DOHH2 (cell line): Measurements from ENCODE around the gene NEK4.

ENCODE experiments used
- CTCF ChIP-seq: fragments of 200-600 bp; sonication (generic); IDR thresholded peaks from one replicate; pipeline ENCODE4 v1.5.1; 2014; ENCODE audit warnings: antibody characterized with exemption, mild to moderate bottlenecking, low read depth, low read length; ENCODE audit not compliant: poor library complexity, severe bottlenecking
- EZH2phosphoT487 ChIP-seq: fragments of 200-600 bp; sonication (generic); IDR thresholded peaks from 2 replicates; pipeline ENCODE4 v1.6.1; 2017; ENCODE audit warnings: borderline replicate concordance, mild to moderate bottlenecking, antibody characterized with exemption, low read length, moderate library complexity, mixed read lengths

GRCh38 chr3:52787246-52787645, 16.5 kb upstream of the NEK4 start:
- no peak for TF ChIP-seq CTCF
- no peak for TF ChIP-seq EZH2phosphoT487
